Fibroblast of lung (primary cell): ENCODE measurements around the gene OPN1SW. TPM values are rescaled to one million over a fixed set of nuclear protein-coding genes. Genes with fewer than 3 reads are reported as not detected.

Experiments
- DNase-seq, 2 donors: peaks; one replicate each; pipeline versions ENCODE4 v3.0.0 to v3.0.0-alpha.2; 2010; ENCODE audit warnings: low read depth in 2 of 2
- H2AFZ ChIP-seq: 2 replicates; pipeline ENCODE4 v1.5.1; 2012; ENCODE audit warnings: low read length, control low read depth, inconsistent platforms
- H3K27ac ChIP-seq: 2 replicates; pipeline ENCODE4 v1.5.1; 2011; ENCODE audit warnings: low read length, control low read depth; ENCODE audit not compliant: insufficient read depth
- H3K27me3 ChIP-seq: 2 replicates; pipeline ENCODE4 v1.5.1; 2011; ENCODE audit warnings: mild to moderate bottlenecking, low read length; ENCODE audit not compliant: control insufficient read depth, insufficient read depth
- H3K36me3 ChIP-seq: 2 replicates; pipeline ENCODE4 v1.5.1; 2011; ENCODE audit warnings: low read length; ENCODE audit not compliant: control insufficient read depth, insufficient read depth
- H3K4me1 ChIP-seq: 2 replicates; pipeline ENCODE4 v1.5.1; 2011; ENCODE audit warnings: low read length; ENCODE audit not compliant: control insufficient read depth, insufficient read depth; ENCODE audit errors: extremely low read depth
- H3K4me2 ChIP-seq: 2 replicates; pipeline ENCODE4 v1.5.1; 2011; ENCODE audit warnings: low read length, control low read depth; ENCODE audit not compliant: insufficient read depth; ENCODE audit errors: extremely low read depth
- H3K4me3 ChIP-seq, 4 experiments: fragments of 200-600 bp in 1 of 4; sonication (generic) in 1 of 4; replicated peaks in 1 of 4; 2 replicates each; pipeline ENCODE4 v1.5.1; 2011 to 2016; ENCODE audit warnings: low read length in 4 of 4, low read depth in 3 of 4, mild to moderate bottlenecking in 3 of 4, control low read depth in 2 of 4, inconsistent platforms in 1 of 4, mixed read lengths in 1 of 4; ENCODE audit not compliant: insufficient read depth in 1 of 4; ENCODE audit errors: control extremely low read depth in 1 of 4
- H3K79me2 ChIP-seq: 2 replicates; pipeline ENCODE4 v1.5.1; 2012; ENCODE audit warnings: mild to moderate bottlenecking, low read length, inconsistent platforms; ENCODE audit not compliant: control insufficient read depth, insufficient read depth
- H3K9ac ChIP-seq: 2 replicates; pipeline ENCODE4 v1.5.1; 2011; ENCODE audit warnings: mild to moderate bottlenecking, low read length, control low read depth; ENCODE audit not compliant: insufficient read depth
- H3K9me3 ChIP-seq: 2 replicates; pipeline ENCODE4 v1.5.1; 2012; ENCODE audit warnings: low read depth, low read length; ENCODE audit not compliant: control insufficient read depth, insufficient read depth
- H4K20me1 ChIP-seq: 2 replicates; pipeline ENCODE4 v1.5.1; 2011; ENCODE audit warnings: low read length; ENCODE audit not compliant: control insufficient read depth, insufficient read depth; ENCODE audit errors: extremely low read depth
- EZH2 ChIP-seq: IDR thresholded peaks from 2 replicates; pipeline ENCODE4 v1.5.1; 2012; ENCODE audit warnings: low read length, control low read depth, mild to moderate bottlenecking; ENCODE audit errors: missing control alignments
- polyA plus RNA-seq, 2 donors: library from polyadenylated mRNA; depleted of rRNA in 1 of 2; stranded (reverse) in 1 of 2; unstranded in 1 of 2; fragments of >200 nt; gene quantifications; 2 replicates each; pipeline ENCODE4 v1.2.1, GENCODE V29; 2011 to 2012; ENCODE audit warnings: missing spikeins in 1 of 2
- total RNA-seq: library from RNA; depleted of rRNA; stranded (reverse); fragments of >200 nt; gene quantifications from 2 replicates; pipeline ENCODE4 v1.2.1, GENCODE V29; 2014
- TF ChIP-seq, protein P1 (sequence below), 2 donors: IDR thresholded peaks in 1 of 2; conservative IDR thresholded peaks in 1 of 2; 1 replicate in 1 of 2; 2 replicates in 1 of 2; pipeline ENCODE4 v1.5.1; 2011 to 2012; ENCODE audit warnings: low read length in 2 of 2, control low read depth in 1 of 2, inconsistent platforms in 1 of 2, low read depth in 1 of 2, mild to moderate bottlenecking in 1 of 2

OPN1SW gene
- total and polyA plus RNA-seq, 2 donors (not counting 1 experiment from before 2014, with no cell fraction given) = not detected

DNA sequence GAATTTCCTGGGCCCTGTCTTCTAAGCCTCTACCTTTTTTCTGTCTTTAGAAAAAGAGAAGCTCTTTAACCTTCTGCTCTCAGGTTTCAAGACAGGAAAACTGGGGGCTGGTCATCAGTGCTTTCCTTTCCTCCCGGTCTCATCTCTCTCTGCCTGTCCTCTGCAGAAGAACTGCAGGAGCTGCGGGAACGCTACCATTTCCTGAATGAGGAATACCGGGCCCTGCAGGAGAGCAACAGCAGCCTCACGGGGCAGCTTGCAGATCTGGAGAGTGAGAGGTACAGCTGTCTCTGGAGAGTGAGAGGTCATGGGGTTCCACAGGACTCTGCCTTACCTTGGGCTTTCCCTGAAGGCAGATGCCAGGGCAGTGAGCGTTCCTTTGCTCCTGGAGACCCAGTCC, 28.9 kb upstream of the OPN1SW start:
- Histone ChIP-seq H3K9ac (no peak overlapping the region), H3K27me3 (no peaks in the 10 kb centered on the region), H4K20me1 (no peaks in the 10 kb centered on the region), H3K27ac (no peak overlapping the region), H3K9me3 (no peaks in the 10 kb centered on the region), H3K36me3 (peaks cover 10% of the 10 kb centered on the region), H3K4me3 (no peak overlapping the region), H3K79me2 (no peaks in the 10 kb centered on the region), H3K4me2 (no peak overlapping the region), H2AFZ (no peak overlapping the region), H3K4me1 (no peaks in the 10 kb centered on the region)
- TF ChIP-seq, protein P1, sequence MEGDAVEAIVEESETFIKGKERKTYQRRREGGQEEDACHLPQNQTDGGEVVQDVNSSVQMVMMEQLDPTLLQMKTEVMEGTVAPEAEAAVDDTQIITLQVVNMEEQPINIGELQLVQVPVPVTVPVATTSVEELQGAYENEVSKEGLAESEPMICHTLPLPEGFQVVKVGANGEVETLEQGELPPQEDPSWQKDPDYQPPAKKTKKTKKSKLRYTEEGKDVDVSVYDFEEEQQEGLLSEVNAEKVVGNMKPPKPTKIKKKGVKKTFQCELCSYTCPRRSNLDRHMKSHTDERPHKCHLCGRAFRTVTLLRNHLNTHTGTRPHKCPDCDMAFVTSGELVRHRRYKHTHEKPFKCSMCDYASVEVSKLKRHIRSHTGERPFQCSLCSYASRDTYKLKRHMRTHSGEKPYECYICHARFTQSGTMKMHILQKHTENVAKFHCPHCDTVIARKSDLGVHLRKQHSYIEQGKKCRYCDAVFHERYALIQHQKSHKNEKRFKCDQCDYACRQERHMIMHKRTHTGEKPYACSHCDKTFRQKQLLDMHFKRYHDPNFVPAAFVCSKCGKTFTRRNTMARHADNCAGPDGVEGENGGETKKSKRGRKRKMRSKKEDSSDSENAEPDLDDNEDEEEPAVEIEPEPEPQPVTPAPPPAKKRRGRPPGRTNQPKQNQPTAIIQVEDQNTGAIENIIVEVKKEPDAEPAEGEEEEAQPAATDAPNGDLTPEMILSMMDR (conservative IDR thresholded peaks at IDR 0.05 in 1 of 2, IDR thresholded peaks at IDR 0.05 in 1 of 2; ENCODE audit: low read depth in 1 of 2, low read length in 2 of 2) = no peak
- TF ChIP-seq EZH2 = no peak
- no peak for DNase-seq

DNA sequence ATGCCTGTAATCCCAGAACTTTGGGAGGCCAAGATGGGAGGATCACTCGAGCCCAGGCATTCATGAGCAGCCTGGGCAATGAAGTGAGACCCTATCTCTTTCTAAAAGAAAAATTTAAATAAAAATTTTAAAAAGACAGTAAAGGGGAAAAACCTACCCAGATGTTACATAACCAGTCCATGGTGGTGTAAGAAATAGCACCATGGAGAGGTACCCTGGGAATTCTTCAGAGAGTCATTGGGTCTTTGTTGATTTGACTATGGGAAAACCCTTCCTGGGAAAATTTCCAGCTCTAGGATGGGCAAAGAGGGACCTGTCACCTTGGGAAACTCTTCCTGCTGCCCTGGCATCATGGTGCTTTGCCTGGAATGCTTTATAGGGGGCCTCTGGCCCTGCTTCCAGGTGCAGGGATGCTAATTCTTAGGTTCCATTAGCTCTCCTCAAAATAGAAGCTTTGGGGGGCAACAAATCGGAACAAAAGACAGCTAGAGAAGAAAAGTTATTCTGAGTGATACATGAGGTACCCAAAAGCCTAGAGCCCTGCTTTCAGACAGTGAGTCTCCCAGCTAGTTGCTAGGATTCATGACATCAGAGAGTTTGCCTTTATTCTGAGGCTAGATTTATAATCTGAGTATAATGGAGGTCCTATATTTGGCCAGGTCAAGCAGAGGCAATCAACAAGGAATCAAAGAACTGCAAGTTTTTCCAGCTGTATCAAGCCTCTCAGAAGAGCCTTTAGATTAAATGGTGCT, 26.2 kb upstream of the OPN1SW start:
- Histone ChIP-seq H3K4me3 (no peak overlapping the region), H3K4me2 (no peak overlapping the region), H3K27ac (no peak overlapping the region), H3K9me3 (no peaks in the 10 kb centered on the region), H3K36me3 (peaks cover 10% of the 10 kb centered on the region), H4K20me1 (no peaks in the 10 kb centered on the region), H3K4me1 (no peaks in the 10 kb centered on the region), H3K9ac (no peak overlapping the region), H3K79me2 (no peaks in the 10 kb centered on the region), H2AFZ (no peak overlapping the region), H3K27me3 (no peaks in the 10 kb centered on the region)
- TF ChIP-seq EZH2 = no peak
- TF ChIP-seq, protein P1 (conservative IDR thresholded peaks at IDR 0.05 in 1 of 2, IDR thresholded peaks at IDR 0.05 in 1 of 2; ENCODE audit: low read depth in 1 of 2, low read length in 2 of 2) = no peak
- DNase-seq = no peak

DNA sequence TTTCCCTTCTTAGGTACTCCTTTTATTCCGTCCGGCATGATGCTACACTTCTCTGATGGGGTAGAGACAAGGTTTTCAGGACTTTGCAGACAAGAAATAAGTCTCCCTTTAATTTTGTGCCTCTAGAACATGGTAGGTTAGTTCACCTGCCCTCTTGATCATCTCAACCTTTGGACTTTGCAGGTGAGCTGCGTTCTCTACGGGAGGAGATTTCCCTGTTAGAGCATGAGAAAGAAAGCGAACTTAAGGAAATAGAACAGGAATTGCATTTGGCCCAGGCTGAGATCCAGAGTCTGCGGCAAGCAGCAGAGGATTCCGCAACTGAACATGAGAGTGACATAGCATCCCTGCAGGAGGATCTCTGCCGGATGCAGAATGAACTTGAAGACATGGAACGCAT, 25.4 kb upstream of the OPN1SW start:
- Histone ChIP-seq H3K27me3 (no peaks in the 10 kb centered on the region), H4K20me1 (no peaks in the 10 kb centered on the region), H3K4me2 (no peak overlapping the region), H3K9me3 (no peaks in the 10 kb centered on the region), H3K4me3 (no peak overlapping the region), H3K4me1 (no peaks in the 10 kb centered on the region), H3K79me2 (no peaks in the 10 kb centered on the region), H2AFZ (no peak overlapping the region), H3K9ac (no peak overlapping the region), H3K27ac (no peak overlapping the region), H3K36me3 (peaks cover 6% of the 10 kb centered on the region)
- TF ChIP-seq EZH2 = no peak
- TF ChIP-seq, protein P1 (conservative IDR thresholded peaks at IDR 0.05 in 1 of 2, IDR thresholded peaks at IDR 0.05 in 1 of 2; ENCODE audit: low read depth in 1 of 2, low read length in 2 of 2) = no peak
- no peak for DNase-seq
